NCI-H2196 treated with DMSO at 0.1 percent for 48 hours (cell line): ENCODE measurements around the gene ARID3C.

Experiments
- DNase-seq: peaks from one replicate; lab custom pipeline; 2025; ENCODE audit not compliant: unreplicated experiment; lab: John Stamatoyannopoulos, UW

ARID3C gene

DNA sequence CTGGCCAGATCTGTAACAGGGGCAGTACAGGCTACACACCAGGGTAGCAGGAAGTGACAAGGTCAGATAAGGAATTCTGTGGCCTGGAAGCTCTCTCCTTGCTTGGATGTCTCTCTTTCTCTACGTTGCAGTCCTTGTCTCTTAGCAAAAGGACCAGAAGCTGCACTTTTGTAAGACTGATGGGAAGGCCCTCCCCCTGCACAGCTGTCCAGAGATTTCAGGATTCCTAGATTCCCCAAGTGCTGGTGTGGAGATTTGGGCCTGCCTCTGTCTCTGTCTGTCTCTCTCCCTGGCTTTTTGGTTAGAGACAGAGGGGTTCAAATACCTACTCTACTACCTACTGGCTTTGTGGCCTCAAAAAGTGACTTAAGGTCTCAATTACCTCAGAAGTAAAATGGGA lies 29.3 kb downstream of the ARID3C start:
- DNase-seq: no peak

DNA sequence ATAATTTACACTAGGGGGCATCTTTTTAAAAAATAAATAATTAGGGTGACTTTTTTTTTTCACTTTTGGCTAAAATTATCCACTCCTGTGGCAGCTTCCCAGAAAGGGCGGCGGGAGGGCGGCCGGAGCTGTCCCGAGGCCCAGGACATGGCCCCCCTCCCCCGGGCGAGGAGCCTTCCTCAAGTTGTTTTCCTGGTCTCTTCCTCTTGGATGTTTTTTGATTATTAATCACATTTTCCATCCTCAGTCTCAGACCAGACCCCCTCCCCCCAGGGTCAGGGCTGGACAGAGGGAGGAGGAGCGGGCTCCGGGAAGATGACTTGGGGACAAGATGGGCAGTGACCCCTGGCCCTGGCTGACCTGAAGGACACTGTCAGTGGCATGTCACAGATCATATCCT lies 34.7 kb downstream of the ARID3C start:
- no peak for DNase-seq

DNA sequence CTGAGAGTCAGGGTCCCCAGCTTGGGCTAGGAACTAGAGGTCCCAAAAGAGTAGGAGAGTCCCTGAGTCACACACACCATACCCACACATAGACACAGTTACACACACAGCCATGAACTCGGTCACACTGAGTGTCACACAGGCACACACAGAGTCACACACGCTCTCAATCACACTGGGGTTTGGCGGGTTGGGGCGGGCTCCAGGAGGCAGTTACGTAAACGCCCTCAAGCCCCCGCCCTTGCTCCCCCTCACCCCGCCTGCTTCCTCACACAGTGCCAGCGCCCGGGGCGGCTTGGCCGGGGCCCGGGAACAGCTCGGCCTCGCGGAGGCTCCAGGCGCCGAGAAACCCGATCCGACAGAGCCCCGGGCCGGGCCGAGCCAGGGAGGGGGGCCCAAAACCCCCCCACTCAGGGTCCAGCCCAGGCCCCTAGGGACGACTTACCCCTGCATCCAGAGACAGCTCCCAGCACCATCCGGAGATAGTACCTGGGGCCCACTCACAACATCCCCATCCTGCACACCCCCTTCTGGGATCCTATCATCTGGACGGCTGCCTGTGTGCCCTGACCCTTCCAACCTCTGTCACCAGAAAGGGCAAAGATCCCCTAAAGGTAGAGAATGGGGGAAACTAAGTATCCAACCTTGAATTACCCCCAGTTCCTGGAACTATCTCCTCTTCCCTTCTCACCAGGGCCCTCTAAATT lies 35.8 kb downstream of the ARID3C start:
- DNase-seq: no peak

GRCh38 chr9:34591917-34592866 lies 36.7 kb downstream of the ARID3C start:
- DNase-seq: no peak

DNA sequence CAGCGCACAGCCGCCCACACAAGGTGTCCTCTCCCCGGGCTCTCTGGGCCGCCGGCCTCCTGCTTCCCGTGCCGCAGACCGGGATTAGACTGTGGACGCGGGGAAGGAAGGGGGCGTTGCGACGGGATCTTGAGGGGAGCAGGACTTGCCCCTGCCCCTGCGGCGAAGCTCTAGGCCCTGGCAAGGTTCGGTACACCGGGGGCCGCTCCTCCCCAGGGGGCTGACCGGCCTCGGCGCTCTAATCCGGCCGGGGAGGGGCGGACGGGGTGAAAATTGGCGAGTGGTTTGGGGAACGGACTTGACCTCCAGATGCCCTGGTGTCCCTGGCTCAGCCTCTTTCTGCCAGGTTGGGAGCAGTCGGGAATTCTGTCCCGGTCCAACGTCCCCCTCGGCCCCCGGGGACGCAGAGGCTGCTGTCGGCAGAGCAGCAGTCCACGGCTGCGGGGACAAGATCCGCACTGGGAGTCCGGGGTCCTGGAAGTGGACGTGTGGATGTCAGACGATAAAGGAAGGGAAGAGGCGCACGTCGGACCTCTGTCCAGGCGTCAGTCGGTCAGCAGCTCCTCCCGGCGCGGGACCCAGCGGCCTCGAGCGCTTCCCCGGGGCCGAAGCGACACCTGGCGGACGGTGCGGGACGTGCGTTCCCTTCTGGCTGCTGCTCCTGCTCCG lies 37.5 kb downstream of the ARID3C start:
- DNase-seq: peak; percentile 58

GRCh38 chr9:34590381-34591247 lies 38.3 kb downstream of the ARID3C start:
- DNase-seq: no peak

DNA sequence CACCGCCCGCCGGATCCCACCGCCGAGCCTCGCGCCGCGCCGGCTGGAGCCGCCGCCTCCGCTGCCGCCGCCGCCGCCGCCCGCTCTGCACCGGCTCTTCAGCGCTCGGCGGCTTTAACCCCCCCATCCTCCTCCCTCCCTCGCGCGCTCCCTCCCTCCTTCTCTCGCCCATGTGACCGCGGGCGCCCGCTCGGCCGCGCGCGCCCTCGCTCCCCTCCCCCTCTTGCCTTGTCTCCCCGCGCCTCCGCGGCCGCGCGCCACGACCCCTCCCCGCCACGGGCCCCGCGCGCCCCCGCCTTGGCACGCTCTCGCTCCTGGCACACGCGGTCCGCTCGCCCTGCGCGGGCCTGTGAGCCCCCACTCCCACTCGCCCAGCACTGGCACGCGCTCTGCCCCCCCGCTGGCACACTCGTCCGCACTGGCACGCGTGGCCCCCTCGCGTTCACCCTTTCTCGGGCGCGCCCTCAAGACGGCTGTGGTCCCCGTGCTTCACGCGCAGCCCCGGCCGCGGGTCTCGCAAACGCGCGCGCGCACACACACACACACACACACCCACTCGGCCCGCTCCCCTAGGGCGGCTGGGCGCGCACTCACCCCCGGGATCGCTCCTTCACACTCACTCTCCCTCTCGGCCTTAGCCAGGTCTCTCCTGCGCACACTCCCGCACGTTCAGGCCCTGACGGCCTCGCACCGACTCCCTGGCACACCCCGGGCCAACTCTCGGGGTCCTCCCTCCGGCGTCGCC lies 39.1 kb downstream of the ARID3C start, which contains the start of gene CNTFR:
CNTFR (minus strand) TSS at position 89 of the 745 bp plus-strand sequence. CDS start 20,743 bp downstream, outside the sequence.
- peak; percentile 57 for DNase-seq

DNA sequence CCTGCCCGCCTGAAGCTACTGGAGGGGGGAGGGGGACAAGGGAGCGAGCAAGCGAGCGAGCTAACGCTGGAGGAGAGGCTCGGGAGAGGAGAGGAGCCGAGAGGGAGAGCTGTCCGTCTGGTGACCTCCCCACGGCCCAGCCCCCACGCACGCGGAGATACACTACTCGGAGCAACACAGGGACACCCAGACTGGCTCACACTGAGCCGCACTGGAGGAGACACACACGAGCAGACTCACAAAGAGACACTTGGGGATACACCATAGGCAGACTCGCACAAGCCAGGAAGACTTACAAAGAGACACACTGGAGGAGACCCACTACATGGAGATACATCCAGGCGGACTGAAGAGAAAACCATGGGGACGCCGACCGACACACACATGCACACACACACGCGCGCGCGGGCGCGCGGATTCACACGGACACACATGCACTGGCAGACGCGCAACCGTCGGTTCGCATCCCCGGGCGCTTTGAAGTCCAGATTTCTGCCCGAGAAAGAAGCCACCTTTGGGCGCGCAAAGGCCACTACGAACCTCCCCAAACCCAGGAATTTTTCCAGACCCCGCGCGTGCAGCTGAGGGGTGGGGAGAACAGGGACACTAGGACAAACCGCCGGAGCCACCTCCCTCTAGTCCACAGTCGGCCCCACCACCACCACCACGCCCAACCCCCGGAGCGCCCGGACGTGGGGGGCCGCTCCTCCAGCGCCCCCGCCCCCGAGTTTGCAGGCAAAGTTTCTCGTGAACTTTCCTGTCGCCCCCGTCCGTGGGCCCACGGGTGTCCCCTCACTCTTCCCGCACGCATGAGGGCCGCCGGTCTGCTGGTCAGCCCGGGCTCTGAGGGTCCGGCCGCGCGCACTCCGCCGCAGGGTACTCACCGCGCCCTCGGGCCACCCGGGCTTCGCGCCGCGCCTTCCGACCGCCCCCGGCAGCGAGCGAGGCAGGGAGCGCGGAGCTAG lies 39.9 kb downstream of the ARID3C start:
- no peak for DNase-seq

DNA sequence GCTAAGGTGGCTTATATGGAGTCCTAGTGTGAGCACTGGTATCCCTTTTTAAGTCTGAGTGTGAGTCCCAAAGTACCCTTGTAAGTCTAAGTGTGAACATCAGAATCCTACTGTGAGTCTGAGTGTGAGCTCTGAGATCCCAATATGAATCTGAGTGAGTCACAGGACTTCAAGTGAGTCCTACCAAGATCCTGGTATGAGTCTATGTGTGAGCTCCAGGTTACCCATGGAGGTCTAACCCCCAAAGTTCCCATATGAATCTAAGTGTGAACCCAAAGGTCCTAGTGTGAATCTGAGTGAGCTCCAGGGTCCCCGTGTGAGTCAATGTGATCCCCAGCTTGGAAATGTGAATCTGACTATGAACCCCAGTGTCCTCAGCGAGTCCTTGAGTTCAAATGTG lies 41.6 kb downstream of the ARID3C start:
- DNase-seq: no peak

DNA sequence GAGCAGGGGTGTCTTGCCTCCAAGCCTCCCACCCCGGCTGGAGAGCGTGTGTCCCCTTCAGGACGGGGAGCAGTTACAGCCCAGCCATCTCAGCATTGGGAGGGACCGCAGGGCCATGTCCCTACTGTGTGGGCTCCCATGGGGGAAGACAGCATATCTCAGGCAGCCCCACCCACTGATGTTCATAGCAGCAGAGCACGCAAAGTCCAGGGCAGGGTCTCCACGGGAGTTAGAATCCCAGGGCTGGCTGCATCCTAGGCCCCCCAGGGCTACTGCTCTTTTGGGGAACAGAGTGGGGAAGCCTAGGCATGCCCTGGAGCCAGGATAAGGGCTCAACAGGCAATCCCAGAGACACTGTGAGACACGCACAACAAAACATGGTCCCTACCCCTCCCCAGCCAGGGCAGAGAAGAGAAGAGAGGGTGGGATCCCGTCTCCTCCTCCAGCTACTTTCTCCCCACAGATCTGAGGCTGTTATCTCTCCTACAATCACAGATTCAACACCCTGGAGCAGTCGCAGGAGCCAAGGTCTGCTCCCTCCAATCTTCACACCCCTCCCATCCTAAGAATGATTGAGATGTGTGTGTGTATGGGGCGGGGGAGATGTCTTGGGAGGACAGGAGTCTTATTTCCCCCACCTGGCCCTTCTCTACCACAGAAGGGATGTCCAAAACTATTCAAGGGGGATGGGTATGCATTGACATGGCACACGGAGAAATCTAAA lies 42.8 kb downstream of the ARID3C start:
- no peak for DNase-seq

GRCh38 chr9:34584970-34585369 lies 43.9 kb downstream of the ARID3C start:
- no peak for DNase-seq

GRCh38 chr9:34582787-34583186 lies 46.1 kb downstream of the ARID3C start:
- DNase-seq: no peak

- no peak for DNase-seq
Observed at GRCh38 chr9:34581318-34581717, 47.5 kb downstream of the ARID3C start.

DNA sequence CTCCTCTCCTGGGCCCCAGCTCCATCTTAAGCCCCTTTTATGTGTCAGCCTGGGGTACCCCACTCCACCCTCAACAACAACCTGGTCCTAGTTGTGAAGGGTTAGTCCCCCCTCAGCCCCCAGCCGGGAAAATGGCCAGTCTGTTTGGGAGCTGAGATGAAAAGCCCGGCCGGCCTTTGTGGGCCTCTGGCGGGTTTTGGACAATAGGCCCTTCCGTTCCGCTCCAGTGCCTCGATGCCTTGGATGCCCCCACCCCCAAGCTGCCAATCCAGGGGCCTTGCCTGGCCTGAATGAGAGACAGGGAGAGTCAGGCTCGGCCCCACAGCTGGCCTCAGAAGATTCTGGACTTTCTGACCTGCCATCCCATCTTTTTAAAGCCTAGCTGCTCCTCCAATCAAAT lies 48.5 kb downstream of the ARID3C start:
- DNase-seq: no peak

DNA sequence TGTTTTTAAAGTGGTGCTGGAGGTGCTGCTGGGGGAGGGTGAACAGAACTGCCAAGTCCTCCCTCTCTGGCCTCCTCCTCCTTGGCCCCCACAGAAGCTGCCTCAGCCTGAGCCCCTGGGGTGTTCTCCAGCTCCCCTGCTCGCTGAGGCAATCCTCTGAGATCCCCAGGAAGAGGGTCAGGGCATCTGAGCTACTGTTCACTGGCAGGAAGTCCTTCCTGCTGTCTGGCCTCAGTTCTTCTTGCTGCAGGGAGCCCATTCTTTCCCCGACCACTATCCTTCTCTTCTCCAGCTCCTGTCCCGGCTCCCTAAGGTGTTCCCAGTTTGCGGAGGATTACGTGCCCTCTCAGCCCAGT lies 49.1 kb downstream of the ARID3C start:
- no peak for DNase-seq

- DNase-seq: no peak
Observed at GRCh38 chr9:34579104-34579807, 49.6 kb downstream of the ARID3C start.

GRCh38 chr9:34578241-34579103 lies 50.4 kb downstream of the ARID3C start:
- DNase-seq: no peak
